AG10803 (cell line): ENCODE measurements around the gene TMEM132A.
A peak's percentile ranks its signal among the peaks of the same experiment; 100 is the strongest.
"Not testable (repeated sequence)": the region's sequence is repeated elsewhere in the genome, so short reads cannot be mapped to it uniquely, and the experiment has no call there.

ENCODE experiments used
- DNase-seq: peaks from one replicate; pipeline ENCODE4 v3.0.0; 2010; ENCODE audit warnings: low read depth
- H3K4me3 ChIP-seq: 2 replicates; pipeline ENCODE4 v1.5.1; 2011; ENCODE audit warnings: mild to moderate bottlenecking, low read length, control low read depth
- TF ChIP-seq, protein P1 (sequence below): conservative IDR thresholded peaks from 2 replicates; pipeline ENCODE4 v1.5.1; 2011; ENCODE audit warnings: mild to moderate bottlenecking, low read length, control low read depth, inconsistent platforms

Gene TMEM132A

DNA sequence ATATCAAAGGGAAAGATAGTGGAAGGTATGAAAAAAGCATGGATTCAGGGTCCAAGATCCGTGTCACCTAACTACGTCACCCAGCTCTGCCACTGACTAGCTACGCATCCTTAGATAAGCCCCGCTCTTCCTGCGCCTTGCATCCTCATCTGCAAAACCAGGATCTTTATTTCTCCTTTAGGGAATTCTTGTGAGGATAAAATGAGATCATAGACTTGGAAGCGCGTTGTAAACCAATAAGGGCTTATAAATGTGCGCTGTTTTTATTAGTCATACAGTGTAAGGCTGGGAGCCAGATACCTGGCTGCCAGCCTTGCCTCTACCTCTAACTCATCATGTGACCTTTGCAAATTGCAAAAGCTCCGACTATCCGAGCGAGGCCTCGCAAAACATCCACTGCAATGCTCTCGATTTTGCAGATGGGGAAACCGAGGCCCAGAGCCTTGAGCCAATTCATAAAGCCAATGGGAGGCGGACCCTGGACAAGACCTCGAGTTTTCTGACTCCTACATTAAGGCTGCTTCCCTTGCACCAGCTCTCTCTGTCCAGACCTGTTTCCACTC, 18.6 kb upstream of the TMEM132A start:
- peak overlapping the region; percentile 86 for H3K4me3 ChIP-seq
- TF ChIP-seq, protein P1, sequence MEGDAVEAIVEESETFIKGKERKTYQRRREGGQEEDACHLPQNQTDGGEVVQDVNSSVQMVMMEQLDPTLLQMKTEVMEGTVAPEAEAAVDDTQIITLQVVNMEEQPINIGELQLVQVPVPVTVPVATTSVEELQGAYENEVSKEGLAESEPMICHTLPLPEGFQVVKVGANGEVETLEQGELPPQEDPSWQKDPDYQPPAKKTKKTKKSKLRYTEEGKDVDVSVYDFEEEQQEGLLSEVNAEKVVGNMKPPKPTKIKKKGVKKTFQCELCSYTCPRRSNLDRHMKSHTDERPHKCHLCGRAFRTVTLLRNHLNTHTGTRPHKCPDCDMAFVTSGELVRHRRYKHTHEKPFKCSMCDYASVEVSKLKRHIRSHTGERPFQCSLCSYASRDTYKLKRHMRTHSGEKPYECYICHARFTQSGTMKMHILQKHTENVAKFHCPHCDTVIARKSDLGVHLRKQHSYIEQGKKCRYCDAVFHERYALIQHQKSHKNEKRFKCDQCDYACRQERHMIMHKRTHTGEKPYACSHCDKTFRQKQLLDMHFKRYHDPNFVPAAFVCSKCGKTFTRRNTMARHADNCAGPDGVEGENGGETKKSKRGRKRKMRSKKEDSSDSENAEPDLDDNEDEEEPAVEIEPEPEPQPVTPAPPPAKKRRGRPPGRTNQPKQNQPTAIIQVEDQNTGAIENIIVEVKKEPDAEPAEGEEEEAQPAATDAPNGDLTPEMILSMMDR, result no peak
- peak; percentile 18 for DNase-seq

DNA sequence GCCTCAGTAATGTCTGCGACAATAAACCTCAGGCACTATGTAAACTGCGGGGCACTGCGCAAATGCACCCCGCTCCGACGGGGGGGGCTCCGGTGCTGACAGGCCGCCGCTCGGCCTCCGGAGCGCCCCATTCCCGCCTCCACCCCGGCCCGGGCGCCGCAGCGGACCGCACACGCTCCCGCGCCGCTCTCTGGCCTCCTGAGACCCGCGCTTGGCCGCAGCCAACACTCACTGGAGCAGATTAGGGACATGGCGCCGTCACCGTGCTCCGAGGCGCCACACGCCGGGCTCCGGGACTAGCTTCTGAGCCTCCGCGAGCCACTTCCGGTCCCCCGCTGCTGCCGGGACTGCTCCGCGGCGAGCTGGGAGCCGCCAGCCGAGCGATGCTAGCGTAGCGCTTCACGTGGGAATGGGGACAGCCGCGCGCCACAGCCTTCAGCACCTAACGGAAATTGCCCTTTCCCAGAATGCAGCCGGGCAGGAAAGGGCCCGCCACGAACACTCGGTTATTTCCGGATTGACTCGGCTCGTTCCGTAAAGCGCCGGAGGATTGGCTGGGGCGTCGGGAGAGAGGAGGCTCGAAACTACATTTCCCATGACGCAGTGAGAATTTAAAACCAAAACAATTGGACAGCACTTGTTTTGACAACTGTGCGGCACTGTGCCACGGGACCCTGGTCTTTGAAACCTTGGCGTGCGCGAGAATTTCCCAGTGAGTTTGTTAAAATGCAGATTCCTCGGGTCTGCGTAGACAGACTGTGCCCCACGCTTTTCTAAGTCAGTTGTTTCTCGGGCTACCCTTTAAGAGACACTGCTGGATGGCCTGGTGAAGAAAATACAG, 17.9 kb upstream of the TMEM132A start, which contains the start of gene PRPF19:
PRPF19 (minus strand) TSS at position 454 of the 841 bp plus-strand sequence; CDS start at position 251, 203 bp downstream.
- TF ChIP-seq, protein P1, result no peak
- peak; percentile 91 for DNase-seq
- H3K4me3 ChIP-seq, result peak within 1 kb of the TSS; percentile 86

DNA sequence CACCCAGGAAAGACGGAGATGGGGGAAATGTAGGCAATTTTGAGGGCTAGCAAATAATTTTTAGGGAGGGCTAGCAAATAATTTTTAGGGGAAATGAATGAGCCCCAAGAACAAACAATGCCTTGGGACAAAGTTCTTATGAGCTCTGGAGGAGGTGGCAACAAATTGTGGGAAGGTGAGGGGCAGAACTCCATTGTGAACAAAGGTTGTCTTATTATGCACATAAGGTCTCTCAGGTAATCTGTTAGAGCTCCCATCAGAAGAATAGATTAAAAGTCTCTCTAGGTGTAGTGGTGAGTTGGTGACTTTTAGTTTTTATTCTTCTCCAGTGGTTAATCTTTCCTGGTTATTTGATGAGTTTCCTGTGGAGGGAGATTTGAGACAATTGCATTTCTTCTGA, 15.5 kb upstream of the TMEM132A start:
- TF ChIP-seq, protein P1, result no peak
- no peak overlapping the region for H3K4me3 ChIP-seq
- DNase-seq, result no peak

DNA sequence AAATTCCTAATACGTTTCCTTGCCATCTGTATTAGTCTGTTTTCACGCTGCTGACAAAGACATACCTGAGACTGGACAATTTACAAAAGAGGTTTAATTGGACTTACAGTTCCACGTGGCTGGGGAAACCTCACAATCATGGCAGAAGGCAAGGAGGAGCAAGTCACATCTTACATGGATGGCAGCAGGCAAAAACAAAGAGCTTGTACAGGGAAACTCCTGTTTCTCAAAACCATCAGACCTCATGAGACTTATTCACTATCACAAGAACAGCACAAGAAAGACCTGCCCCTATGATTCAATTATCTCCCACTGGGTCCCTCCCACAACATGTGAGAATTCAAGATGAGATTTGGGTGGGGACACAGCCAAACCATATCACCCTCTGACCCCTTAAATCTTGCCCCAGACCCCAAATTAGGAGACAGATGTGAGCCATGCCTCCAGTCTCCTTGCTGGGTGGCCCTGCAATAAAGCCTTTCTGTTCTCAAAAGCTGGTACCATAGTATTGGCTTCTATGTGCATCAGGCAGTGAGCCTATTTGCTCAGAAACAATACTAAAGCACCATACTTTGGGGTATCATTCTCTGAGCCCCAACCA, 14.5 kb upstream of the TMEM132A start:
- H3K4me3 ChIP-seq, DNase-seq: not testable (repeated sequence)

GRCh38 chr11:60910281-60910687, 14.0 kb upstream of the TMEM132A start:
- TF ChIP-seq, protein P1, result no peak
- no peak for DNase-seq
- H3K4me3 ChIP-seq, result no peak overlapping the region

DNA sequence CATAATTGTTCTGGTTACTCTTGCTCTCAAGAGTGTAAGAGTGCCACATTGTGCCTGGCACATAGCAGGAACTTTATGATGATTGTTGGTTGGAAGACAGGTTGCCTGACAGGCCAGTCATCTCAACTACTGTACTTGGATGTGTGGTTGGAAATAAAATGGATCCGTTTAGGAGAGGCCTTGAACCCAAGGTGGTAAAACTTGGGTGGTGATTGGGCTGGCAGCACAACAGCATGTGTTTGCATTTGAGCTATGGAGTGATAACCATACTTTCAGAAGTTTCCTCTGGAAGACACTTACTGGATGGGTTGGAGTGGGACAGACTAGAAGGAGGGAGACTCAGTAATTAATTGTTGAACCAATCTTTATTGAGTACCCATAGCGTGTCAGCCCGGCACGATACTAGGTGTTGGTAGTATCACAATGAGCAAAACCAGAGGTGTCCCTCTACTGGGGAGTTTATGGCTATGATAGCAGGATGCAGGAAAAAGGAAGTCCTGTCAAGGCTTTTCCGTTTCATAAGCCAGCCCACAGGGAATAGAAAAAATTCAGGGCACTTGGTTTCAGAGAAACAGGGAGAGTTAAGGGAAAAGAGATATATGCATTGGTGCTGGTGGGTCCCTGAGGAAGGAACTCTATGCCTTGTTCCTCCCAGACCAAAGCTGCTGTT, 13.4 kb upstream of the TMEM132A start:
- TF ChIP-seq, protein P1, result no peak
- H3K4me3 ChIP-seq, result no peak overlapping the region
- DNase-seq, result no peak

DNA sequence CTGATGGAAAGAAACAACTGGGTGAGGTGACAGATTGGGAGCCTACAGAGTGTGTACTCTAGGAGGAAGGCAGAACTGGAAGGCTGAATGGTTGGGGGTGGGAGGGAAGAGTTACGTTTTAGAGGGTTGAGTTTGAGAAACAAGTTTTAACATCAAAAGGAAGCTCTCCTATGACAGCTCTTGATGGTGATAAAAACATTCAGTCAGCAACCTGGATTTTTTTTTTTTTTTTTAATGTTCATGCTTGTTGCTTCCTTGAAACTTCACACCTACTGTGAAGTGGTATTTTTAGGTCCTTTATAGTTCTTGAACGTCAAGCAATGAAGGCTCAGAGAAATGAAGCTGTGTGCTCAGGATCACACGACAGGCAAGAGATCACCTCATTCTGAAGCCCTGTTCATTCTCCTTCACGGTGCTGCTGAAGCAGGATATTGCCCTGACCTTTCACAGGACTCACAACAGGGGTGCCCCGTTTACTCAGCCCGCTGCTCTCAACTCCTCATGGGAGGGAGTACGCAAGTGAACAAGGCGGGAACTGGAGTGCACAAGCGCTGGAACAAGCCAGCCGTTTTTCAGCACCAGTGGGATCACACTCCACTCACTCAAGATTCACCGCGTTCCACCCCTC, 11.9 kb upstream of the TMEM132A start:
- DNase-seq, result no peak
- no peak overlapping the region for H3K4me3 ChIP-seq
- TF ChIP-seq, protein P1, result no peak
